HepG2 (cell line): ENCODE data around the gene TIRAP. TPM values are rescaled to one million over a fixed set of nuclear protein-coding genes. Genes with fewer than 3 reads are reported as not detected.

ENCODE experiments used
- ASH2L ChIP-seq: fragments of 300-600, 200-600 bp; sonication (generic); IDR thresholded peaks from 2 replicates; pipeline ENCODE4 v1.7.0; 2017; ENCODE audit warnings: low read depth, mild to moderate bottlenecking, moderate library complexity, mixed read lengths, low read length; ENCODE audit not compliant: insufficient read length
- CBX5 ChIP-seq: sonication (generic); formaldehyde crosslinking; IDR thresholded peaks from 2 replicates; pipeline ENCODE4 v1.4.0; 2020; ENCODE audit warnings: missing genetic modification reagents, borderline replicate concordance
- CEBPB ChIP-seq: IDR thresholded peaks from 2 replicates; pipeline ENCODE4 v1.6.1; 2011; ENCODE audit warnings: low read depth, low read length, improper control_type of control experiment, borderline replicate concordance
- KLF15 ChIP-seq: sonication (generic); formaldehyde crosslinking; IDR thresholded peaks from 2 replicates; pipeline ENCODE4 v1.8.1; 2023; ENCODE audit warnings: borderline replicate concordance, mild to moderate bottlenecking, inconsistent platforms, missing genetic modification reagents, mixed read lengths
- MAZ ChIP-seq, 2 experiments: sonication (generic) in 1 of 2; formaldehyde crosslinking in 1 of 2; IDR thresholded peaks; 2 replicates each; pipeline versions ENCODE4 v1.5.0 to v1.6.1; 2012 to 2020; ENCODE audit warnings: low read depth in 2 of 2, mild to moderate bottlenecking in 2 of 2, borderline replicate concordance in 1 of 2, improper control_type of control experiment in 1 of 2, low read length in 1 of 2, missing genetic modification reagents in 1 of 2, moderate library complexity in 1 of 2
- PCBP1 ChIP-seq: fragments of 200-400 bp; formaldehyde crosslinking; IDR thresholded peaks from 2 replicates; pipeline ENCODE4 v1.6.1; 2017; ENCODE audit warnings: mild to moderate bottlenecking, low read depth, low read length, borderline replicate concordance
- SNRNP70 ChIP-seq: fragments of 200-400 bp; formaldehyde crosslinking; IDR thresholded peaks from 2 replicates; pipeline ENCODE4 v1.6.1; 2017; ENCODE audit warnings: mild to moderate bottlenecking, low read depth, low read length, moderate library complexity
- ZC3H13 ChIP-seq: sonication (generic); formaldehyde crosslinking; IDR thresholded peaks from 2 replicates; pipeline ENCODE4 v1.8.1; 2023; ENCODE audit warnings: mild to moderate bottlenecking, missing genetic modification reagents, moderate library complexity
- ZC3H4 ChIP-seq: sonication (generic); formaldehyde crosslinking; IDR thresholded peaks from 2 replicates; pipeline ENCODE4 v1.4.0; 2020; ENCODE audit warnings: missing genetic modification reagents, borderline replicate concordance
- ZNF12 ChIP-seq: sonication (generic); formaldehyde crosslinking; IDR thresholded peaks from 2 replicates; pipeline ENCODE4 v1.5.0; 2020; ENCODE audit warnings: missing genetic modification reagents
- ZNF205 ChIP-seq: IDR thresholded peaks from 2 replicates; pipeline ENCODE4 v1.6.1; 2018; ENCODE audit warnings: missing biosample characterization, missing genetic modification reagents
- ZNF30 ChIP-seq: sonication (generic); formaldehyde crosslinking; IDR thresholded peaks from 2 replicates; pipeline ENCODE4 v1.5.0; 2020; ENCODE audit warnings: mild to moderate bottlenecking, missing genetic modification reagents
- ZNF337 ChIP-seq: sonication (generic); formaldehyde crosslinking; IDR thresholded peaks from 2 replicates; pipeline ENCODE4 v1.5.1; 2020; ENCODE audit warnings: missing genetic modification reagents, low read depth, mild to moderate bottlenecking, borderline replicate concordance
- ZNF572 ChIP-seq: sonication (generic); formaldehyde crosslinking; IDR thresholded peaks from 2 replicates; pipeline ENCODE4 v1.5.1; 2020; ENCODE audit warnings: mild to moderate bottlenecking, missing genetic modification reagents
- ZNF589 ChIP-seq: sonication (generic); formaldehyde crosslinking; conservative IDR thresholded peaks from 2 replicates; pipeline ENCODE4 v1.8.0; 2022; ENCODE audit warnings: mild to moderate bottlenecking, moderate library complexity, missing genetic modification reagents
- polyA plus RNA-seq, 8 experiments: library from polyadenylated mRNA; depleted of rRNA in 3 of 8; stranded (reverse) in 7 of 8; unstranded in 1 of 8; fragments of >200 nt; fragmentation: Illumina TruSeq in 4 of 8; extraction: Trizol in 4 of 8; gene quantifications; 2 replicates each; pipeline versions ENCODE4 v1.2.1 to v1.2.3, GENCODE V29; 2011 to 2016; ENCODE audit warnings: low read depth in 4 of 8, missing spikeins in 1 of 8, mixed read lengths in 1 of 8; ENCODE audit not compliant: insufficient read depth in 1 of 8
- total RNA-seq, 5 experiments: library from RNA; depleted of rRNA; stranded (reverse); fragments of >200 nt; fragmentation: Illumina TruSeq; extraction: Trizol; gene quantifications; 2 replicates each; pipeline ENCODE4 v1.2.3, GENCODE V29; 2016; ENCODE audit warnings: low read depth in 1 of 5
- TF ChIP-seq, protein P1 (sequence below): sonication (generic); formaldehyde crosslinking; IDR thresholded peaks from 2 replicates; pipeline ENCODE4 v1.8.1; 2023; ENCODE audit warnings: mild to moderate bottlenecking, missing genetic modification reagents
- TF ChIP-seq, protein P2 (sequence below): sonication (generic); formaldehyde crosslinking; IDR thresholded peaks from 2 replicates; pipeline ENCODE4 v1.4.0; 2020; ENCODE audit warnings: mild to moderate bottlenecking, missing genetic modification reagents, borderline replicate concordance
- TF ChIP-seq, protein P3 (sequence below): IDR thresholded peaks from 2 replicates; pipeline ENCODE4 v1.6.1; 2016; ENCODE audit warnings: mild to moderate bottlenecking, missing biosample characterization, missing genetic modification reagents
- TF ChIP-seq, protein P4 (sequence below): sonication (generic); IDR thresholded peaks from 2 replicates; pipeline ENCODE4 v1.6.1; 2016; ENCODE audit warnings: low read depth, borderline replicate concordance
- TF ChIP-seq, protein P5 (sequence below): sonication (generic); formaldehyde crosslinking; IDR thresholded peaks from 2 replicates; pipeline ENCODE4 v1.4.0; 2020; ENCODE audit warnings: missing genetic modification reagents

Gene TIRAP
- total and polyA plus RNA-seq, 2 of the 13 experiments (the other 11 are each of a cell fraction or from before 2014, with no cell fraction given): 5.4 to 5.7 TPM

DNA sequence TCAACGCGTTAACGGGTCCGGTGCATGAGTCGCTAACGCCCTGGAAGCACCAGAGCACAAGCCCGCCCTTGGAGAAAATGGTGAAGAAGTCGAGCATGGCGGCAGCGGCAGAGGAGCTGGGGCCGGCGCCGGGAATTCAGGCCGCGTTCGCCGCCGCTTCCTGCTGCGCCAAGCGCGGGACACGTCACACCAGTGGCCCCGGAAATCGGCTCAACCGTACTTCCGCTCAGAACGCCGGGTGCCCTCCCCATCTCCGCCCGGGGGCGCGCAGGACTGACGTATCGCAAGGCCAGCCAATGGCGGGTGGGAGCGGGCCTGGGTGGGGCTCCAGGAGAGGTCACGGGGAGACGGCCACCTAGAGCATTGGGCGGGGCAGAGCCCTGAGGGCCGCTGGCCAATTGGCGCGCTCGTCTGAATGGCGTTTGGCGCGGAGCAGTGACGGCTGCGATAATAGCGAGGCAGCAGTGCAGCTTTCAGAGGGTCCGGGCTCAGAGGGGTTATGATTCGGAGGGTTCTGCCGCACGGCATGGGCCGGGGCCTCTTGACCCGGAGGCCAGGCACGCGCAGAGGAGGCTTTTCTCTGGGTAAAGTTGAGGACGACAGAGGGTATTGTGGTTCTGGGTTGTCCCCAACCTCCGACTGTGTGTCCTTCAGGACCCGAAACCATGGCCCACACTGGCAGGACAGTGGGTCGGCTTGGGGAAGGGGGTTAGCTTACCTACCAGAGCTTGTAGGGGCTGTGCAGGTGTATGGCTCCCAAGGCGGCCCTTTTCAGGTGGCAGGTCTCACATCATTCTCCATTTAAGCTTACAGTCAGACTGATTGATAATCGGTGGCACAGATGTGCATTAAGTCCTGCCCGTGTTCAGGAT, 13.9 kb upstream of the TIRAP start, which contains the start of the genes FOXRED1 and SRPRA (continued):
- TF ChIP-seq KLF15 (CRISPR knock-in tag) (no peak), SNRNP70 (no peak), ZNF205 (CRISPR knock-in tag) (no peak), ASH2L (peak; percentile 66), ZNF589 (CRISPR knock-in tag) (no peak), ZNF572 (CRISPR knock-in tag) (no peak), ZC3H13 (CRISPR knock-in tag) (no peak), MAZ (IDR thresholded peaks at IDR 0.05; ENCODE audit: borderline replicate concordance, low read depth, low read length) (peak; percentile 99), MAZ (CRISPR knock-in tag; IDR thresholded peaks at IDR 0.05; ENCODE audit: low read depth) (peak; percentile 96), ZNF12 (CRISPR knock-in tag) (no peak; the same call in 1 of the 2 replicates), ZNF30 (no peak), CBX5 (CRISPR knock-in tag) (no peak; the same call in 1 of the 2 replicates), ZNF337 (CRISPR knock-in tag) (peak; percentile 89; the same call in 1 of the 2 replicates), CEBPB (no peak), PCBP1 (peak; percentile 64; the same call in 1 of the 2 replicates), ZC3H4 (CRISPR knock-in tag) (no peak)
- TF ChIP-seq, protein P1, sequence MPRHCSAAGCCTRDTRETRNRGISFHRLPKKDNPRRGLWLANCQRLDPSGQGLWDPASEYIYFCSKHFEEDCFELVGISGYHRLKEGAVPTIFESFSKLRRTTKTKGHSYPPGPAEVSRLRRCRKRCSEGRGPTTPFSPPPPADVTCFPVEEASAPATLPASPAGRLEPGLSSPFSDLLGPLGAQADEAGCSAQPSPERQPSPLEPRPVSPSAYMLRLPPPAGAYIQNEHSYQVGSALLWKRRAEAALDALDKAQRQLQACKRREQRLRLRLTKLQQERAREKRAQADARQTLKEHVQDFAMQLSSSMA (CRISPR knock-in tag): no peak
- TF ChIP-seq, protein P2, sequence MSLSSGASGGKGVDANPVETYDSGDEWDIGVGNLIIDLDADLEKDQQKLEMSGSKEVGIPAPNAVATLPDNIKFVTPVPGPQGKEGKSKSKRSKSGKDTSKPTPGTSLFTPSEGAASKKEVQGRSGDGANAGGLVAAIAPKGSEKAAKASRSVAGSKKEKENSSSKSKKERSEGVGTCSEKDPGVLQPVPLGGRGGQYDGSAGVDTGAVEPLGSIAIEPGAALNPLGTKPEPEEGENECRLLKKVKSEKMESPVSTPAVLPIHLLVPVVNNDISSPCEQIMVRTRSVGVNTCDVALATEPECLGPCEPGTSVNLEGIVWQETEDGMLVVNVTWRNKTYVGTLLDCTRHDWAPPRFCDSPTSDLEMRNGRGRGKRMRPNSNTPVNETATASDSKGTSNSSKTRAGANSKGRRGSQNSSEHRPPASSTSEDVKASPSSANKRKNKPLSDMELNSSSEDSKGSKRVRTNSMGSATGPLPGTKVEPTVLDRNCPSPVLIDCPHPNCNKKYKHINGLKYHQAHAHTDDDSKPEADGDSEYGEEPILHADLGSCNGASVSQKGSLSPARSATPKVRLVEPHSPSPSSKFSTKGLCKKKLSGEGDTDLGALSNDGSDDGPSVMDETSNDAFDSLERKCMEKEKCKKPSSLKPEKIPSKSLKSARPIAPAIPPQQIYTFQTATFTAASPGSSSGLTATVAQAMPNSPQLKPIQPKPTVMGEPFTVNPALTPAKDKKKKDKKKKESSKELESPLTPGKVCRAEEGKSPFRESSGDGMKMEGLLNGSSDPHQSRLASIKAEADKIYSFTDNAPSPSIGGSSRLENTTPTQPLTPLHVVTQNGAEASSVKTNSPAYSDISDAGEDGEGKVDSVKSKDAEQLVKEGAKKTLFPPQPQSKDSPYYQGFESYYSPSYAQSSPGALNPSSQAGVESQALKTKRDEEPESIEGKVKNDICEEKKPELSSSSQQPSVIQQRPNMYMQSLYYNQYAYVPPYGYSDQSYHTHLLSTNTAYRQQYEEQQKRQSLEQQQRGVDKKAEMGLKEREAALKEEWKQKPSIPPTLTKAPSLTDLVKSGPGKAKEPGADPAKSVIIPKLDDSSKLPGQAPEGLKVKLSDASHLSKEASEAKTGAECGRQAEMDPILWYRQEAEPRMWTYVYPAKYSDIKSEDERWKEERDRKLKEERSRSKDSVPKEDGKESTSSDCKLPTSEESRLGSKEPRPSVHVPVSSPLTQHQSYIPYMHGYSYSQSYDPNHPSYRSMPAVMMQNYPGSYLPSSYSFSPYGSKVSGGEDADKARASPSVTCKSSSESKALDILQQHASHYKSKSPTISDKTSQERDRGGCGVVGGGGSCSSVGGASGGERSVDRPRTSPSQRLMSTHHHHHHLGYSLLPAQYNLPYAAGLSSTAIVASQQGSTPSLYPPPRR (CRISPR knock-in tag): no peak; the same call in 1 of the 2 replicates
- TF ChIP-seq, protein P3, sequence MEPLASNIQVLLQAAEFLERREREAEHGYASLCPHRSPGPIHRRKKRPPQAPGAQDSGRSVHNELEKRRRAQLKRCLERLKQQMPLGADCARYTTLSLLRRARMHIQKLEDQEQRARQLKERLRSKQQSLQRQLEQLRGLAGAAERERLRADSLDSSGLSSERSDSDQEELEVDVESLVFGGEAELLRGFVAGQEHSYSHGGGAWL (CRISPR knock-in tag): peak; percentile 42; the same call in 1 of the 2 replicates
- TF ChIP-seq, protein P4, sequence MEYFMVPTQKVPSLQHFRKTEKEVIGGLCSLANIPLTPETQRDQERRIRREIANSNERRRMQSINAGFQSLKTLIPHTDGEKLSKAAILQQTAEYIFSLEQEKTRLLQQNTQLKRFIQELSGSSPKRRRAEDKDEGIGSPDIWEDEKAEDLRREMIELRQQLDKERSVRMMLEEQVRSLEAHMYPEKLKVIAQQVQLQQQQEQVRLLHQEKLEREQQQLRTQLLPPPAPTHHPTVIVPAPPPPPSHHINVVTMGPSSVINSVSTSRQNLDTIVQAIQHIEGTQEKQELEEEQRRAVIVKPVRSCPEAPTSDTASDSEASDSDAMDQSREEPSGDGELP: 0 out of 2 replicates have a peak, but pooled peaks have one; percentile 26
- TF ChIP-seq, protein P5, sequence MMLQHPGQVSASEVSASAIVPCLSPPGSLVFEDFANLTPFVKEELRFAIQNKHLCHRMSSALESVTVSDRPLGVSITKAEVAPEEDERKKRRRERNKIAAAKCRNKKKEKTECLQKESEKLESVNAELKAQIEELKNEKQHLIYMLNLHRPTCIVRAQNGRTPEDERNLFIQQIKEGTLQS: peak; percentile 45; the same call in 1 of the 2 replicates
